ENCODE results near the gene HAL.

DNA sequence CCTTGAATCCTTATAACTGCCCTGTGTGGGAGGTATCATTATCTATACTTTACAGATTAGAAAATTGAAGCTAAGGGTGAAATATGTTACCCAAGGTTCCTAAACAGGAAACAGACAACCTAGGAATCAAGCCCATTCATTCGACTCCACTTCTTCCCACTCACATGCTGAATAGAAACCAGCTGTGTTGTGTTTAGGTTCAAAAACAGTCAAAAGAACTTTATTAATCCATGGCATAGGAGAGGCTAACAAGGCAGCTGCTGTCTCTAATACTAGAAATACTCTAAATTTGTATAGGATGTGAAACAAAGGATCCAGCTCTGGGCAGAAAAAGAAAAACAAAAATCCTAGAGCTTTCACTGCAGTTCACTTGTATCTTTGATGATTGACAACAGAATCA lies 43.1 kb downstream of the HAL start:
- TF ChIP-seq POLR2A (IDR thresholded peaks at IDR 0.05; ENCODE audit: extremely low read depth, insufficient read length) = no peak
- TF ChIP-seq, protein P1, sequence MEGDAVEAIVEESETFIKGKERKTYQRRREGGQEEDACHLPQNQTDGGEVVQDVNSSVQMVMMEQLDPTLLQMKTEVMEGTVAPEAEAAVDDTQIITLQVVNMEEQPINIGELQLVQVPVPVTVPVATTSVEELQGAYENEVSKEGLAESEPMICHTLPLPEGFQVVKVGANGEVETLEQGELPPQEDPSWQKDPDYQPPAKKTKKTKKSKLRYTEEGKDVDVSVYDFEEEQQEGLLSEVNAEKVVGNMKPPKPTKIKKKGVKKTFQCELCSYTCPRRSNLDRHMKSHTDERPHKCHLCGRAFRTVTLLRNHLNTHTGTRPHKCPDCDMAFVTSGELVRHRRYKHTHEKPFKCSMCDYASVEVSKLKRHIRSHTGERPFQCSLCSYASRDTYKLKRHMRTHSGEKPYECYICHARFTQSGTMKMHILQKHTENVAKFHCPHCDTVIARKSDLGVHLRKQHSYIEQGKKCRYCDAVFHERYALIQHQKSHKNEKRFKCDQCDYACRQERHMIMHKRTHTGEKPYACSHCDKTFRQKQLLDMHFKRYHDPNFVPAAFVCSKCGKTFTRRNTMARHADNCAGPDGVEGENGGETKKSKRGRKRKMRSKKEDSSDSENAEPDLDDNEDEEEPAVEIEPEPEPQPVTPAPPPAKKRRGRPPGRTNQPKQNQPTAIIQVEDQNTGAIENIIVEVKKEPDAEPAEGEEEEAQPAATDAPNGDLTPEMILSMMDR (IDR thresholded peaks at IDR 0.05; ENCODE audit: low read depth, low read length) = no peak
- TF ChIP-seq, protein P2, sequence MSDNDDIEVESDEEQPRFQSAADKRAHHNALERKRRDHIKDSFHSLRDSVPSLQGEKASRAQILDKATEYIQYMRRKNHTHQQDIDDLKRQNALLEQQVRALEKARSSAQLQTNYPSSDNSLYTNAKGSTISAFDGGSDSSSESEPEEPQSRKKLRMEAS (IDR thresholded peaks at IDR 0.05; ENCODE audit: low read depth, low read length) = no peak
